Measurements from ENCODE around the gene LURAP1L.

GRCh38 chr9:12855066-12855465, 80.2 kb downstream of the LURAP1L start:
- no peak for TF ChIP-seq CTCF (optimal IDR thresholded peaks at IDR 0.05 in 1 of 3, IDR thresholded peaks at IDR 0.05 in 1 of 3, conservative IDR thresholded peaks at IDR 0.05 in 1 of 3; ENCODE audit: extremely low read depth in 1 of 3, insufficient read depth in 2 of 3, low read length in 3 of 3)
- no peak for TF ChIP-seq EZH2 (IDR thresholded peaks at IDR 0.05; ENCODE audit: low read length)
